GM19351 (cell line): ENCODE measurements around the gene SMURF1.

ENCODE experiments used
- ATAC-seq: cut with Tn5 transposase; IDR thresholded peaks from one replicate; pipeline ENCODE4 v1.9.1; 2021; ENCODE audit warnings: mild to moderate bottlenecking, moderate library complexity; ENCODE audit not compliant: unreplicated experiment

The SMURF1 gene

GRCh38 chr7:98993024-98993897 is 150.6 kb downstream of the SMURF1 start:
- no peak for ATAC-seq

GRCh38 chr7:98992076-98992475 is 151.8 kb downstream of the SMURF1 start:
- ATAC-seq, result no peak

GRCh38 chr7:98991141-98991540 is 152.8 kb downstream of the SMURF1 start:
- ATAC-seq, result no peak

GRCh38 chr7:98990356-98990755 is 153.6 kb downstream of the SMURF1 start:
- no peak for ATAC-seq

- ATAC-seq, result no peak
Observed at GRCh38 chr7:98988641-98989040, 155.3 kb downstream of the SMURF1 start.

GRCh38 chr7:98985945-98986344 is 158.0 kb downstream of the SMURF1 start:
- no peak for ATAC-seq

GRCh38 chr7:98985406-98985805 is 158.5 kb downstream of the SMURF1 start:
- no peak for ATAC-seq

GRCh38 chr7:98984126-98984525 is 159.8 kb downstream of the SMURF1 start:
- no peak for ATAC-seq

GRCh38 chr7:98982686-98983085 is 161.2 kb downstream of the SMURF1 start:
- no peak for ATAC-seq

- ATAC-seq, result no peak
Observed at GRCh38 chr7:98981701-98982100, 162.2 kb downstream of the SMURF1 start.

GRCh38 chr7:98978672-98979071 is 165.2 kb downstream of the SMURF1 start:
- no peak for ATAC-seq
